DMS114 treated with DMSO at 0.1 percent for 48 hours (cell line): ENCODE data around the gene SERPINH1.

ENCODE experiments used
- DNase-seq: peaks from one replicate; lab custom pipeline; 2025; ENCODE audit not compliant: unreplicated experiment; lab: John Stamatoyannopoulos, UW

Gene SERPINH1

GRCh38 chr11:75532200-75533048 is 29.6 kb upstream of the SERPINH1 start:
- DNase-seq, result peak; percentile 25

GRCh38 chr11:75533896-75534258 is 28.2 kb upstream of the SERPINH1 start:
- DNase-seq, result no peak

DNA sequence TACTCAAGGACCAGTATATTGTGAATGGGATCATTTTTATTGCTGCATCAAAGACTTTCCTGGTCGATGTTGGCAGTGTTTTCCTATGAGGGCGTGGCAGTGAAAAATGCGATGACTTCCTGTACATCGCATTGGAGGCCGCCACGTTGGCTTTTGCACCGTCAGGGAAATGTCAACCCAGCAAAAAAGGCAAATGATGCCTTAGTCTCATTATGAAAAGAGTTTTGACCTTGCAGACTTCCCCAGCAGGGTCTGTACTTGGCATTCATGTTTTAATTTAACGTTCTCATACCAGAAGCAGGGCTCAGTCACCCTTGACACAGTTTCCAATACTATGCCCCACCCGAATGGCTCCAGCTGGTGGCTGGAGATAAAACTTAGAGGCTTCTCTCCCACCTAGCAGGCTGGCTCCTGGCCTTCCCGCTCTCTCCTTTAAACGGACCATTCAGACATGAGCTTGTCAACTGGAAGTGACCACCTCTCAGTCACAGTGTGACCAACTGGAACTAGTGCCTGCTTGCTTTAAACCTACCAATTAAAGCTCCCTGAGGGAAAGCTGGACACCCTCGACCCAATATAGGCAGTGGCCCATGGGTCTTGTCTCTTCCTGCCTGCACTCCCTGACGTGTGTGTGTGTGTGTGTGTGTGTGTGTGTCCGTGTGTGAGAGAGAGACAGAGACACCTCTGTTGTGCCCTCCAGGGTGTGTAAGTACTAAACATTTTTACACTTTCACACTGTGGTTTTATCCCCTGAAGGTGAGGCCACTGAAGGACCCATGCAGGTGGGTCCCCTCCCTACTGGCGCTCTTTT is 27.6 kb upstream of the SERPINH1 start:
- DNase-seq, result no peak

DNA sequence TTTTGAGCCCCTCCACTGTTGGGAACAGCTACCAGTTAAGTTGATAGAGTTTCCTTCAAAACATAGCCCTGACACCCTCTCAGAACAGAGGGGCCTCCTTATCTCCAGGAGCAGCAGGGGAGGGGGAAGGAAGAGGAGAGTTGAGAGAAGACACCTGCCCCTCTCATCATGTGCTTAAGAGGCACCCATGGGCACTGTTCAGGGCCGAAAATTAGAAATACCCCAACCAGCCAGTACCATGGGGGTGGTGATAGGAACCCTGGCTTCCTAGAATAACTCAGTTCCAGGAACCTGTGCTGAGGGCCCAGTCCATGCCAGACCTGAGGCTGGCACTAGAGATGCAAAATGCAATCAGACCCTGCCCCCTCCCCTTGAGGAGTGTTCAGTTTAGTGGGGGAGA is 27.0 kb upstream of the SERPINH1 start:
- no peak for DNase-seq

GRCh38 chr11:75536786-75537641 is 25.0 kb upstream of the SERPINH1 start:
- DNase-seq, result no peak

DNA sequence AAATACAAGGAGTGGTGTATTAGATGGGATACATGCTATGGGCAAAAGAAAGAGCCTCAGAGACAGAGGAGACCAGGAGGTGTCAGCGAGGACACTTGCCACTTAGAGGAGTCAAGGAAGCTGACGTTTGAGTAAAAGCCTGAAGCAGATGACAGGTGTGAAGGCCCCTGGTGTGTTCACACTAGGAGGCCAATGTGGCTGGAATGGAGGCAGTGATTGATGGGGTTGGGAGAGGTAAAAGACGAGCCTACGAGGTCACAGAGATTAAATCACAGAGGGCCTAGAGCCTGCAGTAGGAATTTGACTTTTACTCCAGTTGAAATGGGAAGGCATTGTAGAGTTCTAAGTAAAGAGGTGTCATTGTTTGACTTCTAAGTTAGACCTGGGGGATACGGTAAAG is 24.3 kb upstream of the SERPINH1 start:
- no peak for DNase-seq

DNA sequence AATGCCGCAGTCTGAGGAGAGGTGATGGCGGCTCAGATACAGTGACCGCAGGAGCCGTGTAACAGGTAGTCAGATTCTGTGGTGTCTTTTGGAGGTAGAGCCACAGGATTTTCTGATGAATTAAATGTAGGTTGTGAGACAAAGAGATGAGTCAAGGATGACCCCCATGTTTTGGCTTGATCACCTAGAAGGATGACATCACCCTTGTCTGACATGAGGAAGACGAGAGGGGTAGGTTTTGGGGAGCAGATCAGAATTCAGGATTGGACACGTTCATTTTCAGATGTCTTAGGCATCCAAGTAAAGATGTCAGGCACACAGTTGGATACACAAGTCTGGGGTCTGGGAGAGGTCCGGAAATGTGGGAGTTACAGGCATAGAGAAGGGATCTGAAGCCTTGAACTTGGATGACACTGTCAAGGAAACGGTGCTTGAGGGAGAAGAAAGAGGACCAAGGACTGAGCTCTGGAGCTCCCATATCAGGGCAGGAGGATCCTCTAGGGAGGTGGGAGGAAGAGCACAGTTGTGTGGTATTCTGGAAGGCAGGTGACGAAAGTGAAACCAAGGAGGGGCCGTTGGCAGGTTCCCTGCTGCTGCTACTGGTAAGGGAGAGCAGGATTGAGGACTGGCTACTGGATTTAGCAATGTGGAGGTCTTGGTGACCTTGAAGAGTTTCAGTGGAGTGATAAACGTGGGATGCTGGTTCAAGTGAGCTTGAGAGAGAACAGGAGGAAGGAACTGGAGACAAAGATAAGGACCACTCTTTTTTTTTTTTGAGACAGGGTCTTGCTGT is 23.7 kb upstream of the SERPINH1 start:
- no peak for DNase-seq

- DNase-seq, result no peak
These were observed 22.4 kb upstream of the SERPINH1 start for GRCh38 chr11:75539459-75540334.

DNA sequence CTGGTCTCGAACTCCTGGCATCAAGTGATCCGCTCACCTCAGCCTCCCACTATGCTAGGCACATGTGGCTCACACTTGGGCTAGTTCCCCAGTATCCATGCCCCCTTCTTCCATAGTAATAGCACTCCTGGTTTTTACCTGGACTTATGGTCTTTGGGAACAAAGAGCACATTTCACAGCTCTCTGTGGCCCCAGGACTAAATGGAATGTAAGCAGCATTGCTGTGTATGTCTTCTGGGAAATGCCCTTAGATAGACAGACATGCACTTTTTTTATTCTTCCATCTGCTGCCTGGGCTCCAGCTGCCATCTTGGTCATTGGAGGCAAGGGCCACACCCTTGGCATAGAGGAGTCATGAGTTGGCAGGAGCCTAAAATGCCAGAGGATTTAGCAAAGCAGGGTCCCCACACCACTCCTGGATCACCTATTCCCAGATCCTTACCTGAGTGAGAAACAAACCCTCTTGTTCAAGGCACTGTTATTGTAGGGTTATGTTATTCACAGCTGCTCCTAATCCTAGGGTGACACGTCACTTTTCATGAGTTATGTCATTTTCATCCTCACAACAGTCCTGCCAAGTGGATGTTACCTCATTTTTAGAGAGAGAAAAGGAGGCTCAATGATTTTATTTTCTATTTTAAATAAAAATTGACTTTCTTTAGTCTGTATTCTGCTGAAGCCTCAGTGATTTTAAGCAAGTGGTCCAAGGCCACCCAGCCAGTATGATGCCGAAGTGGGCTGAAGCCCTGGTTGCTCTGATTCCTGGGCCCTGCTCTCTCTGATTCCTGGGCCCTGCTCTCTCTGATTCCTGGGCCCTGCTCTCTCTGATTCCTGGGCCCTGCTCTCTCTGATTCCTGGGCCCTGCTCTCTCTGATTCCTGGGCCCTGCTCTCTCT is 20.6 kb upstream of the SERPINH1 start:
- DNase-seq, result no peak

GRCh38 chr11:75542088-75542438 is 20.0 kb upstream of the SERPINH1 start:
- DNase-seq, result no peak

GRCh38 chr11:75543806-75544205 is 18.2 kb upstream of the SERPINH1 start:
- DNase-seq, result no peak

DNA sequence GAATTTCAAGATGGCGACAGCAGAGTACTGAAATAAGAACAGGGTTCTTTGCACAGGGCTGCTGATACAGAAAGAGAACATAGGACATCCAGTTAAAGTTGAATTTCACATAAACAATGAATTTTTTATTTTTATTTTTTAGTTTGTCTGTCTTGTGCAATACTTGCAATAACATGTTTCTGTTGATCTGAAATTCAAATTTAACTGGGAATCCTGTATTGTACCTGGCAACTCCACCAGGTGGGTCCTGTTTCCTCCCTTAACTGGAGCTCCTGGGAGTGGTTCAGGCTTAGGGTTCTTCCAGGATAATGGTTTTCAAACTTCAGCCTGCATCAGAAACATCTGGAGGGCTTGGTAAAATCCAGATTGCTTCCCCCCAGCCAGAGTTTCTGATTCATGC is 14.9 kb upstream of the SERPINH1 start:
- DNase-seq, result no peak

DNA sequence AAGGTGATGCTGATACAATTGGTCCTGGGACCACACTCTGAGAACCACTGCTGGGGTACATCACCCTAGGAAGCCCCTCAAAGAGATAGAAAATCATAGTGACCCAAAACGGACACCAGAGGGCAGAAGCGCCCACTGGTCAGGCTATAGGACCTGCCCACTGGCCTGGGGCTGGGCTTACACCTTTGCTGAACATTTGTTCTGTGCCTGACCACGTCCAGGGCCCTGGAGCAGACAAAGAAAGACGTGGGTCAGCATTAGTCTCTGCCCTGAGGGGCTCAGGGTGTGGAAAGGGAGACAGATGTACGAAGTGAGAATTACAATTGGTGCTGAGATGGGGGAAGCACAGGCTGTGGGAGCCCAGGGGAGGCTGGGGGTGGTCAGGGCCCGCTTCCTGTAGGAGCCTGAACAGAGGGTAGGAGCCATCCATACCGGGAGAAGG is 14.4 kb upstream of the SERPINH1 start:
- peak; percentile 32 for DNase-seq

GRCh38 chr11:75548595-75549272 is 13.3 kb upstream of the SERPINH1 start:
- DNase-seq, result no peak

DNA sequence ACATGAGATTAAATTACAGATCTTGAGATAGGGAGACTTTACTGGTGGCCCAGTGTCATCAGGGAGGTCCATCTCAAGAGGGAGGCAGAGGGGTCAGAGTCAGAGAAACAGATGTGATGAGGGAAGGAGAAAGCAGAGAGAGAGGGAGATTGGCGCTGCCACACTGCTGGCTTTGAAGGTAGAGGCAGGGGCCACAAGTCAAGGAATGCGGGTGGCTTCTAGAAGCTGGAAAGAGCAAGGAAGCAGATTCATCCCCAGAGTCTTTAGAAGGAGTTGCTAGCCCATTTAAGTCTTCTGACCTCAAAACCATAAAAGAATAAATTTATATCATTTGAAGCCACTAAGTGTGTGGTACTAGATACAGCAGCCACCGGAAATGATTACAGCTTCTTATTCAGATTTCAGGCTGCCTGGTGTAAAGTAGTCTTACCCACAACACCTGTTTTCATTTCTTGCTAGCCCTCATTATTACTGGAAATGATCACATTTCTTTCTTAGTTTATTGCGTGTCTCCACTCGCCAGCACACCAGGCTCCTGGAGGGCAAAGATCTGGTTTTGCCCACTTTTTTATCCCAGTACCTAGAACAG is 12.6 kb upstream of the SERPINH1 start:
- no peak for DNase-seq

DNA sequence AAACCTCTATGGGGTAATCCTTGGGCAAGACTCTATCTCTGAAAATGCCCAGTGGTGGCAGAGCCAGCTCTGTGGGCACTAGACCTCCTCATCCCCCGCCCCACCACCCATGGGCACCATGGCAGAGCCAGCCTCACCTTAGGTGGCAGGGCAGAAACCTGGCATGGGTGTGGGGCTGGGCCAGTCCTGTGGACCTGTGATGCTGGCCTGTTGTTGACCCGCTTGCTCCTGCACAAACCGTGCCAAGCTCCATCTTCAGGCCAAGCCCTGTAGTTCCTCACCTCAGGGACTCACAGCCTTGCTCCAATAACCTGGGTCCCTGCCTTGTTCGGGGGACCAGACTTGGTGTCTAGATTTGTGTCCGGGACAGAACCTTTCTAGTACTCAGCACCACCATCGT is 8.9 kb upstream of the SERPINH1 start:
- DNase-seq, result no peak

DNA sequence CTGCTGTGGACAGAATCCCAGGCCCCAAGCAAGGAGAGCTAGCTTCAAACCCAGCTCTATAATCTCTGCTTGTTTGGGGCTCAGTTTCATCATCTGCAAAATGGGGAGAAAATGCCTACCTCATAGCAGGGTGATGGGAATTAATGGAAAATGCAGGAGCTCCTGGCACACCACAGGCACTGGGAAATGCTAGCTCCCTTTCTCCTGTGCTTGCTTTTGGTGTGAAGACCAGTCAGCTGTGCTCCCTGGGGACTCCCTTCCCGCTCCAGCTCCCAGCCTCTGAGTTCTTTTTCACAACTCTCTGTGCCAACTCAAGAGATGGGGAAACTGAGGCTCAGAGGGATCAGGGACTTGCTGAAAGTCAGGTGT is 8.2 kb upstream of the SERPINH1 start:
- no peak for DNase-seq
